NCI-H146 treated with DMSO at 0.1 percent for 48 hours (cell line): ENCODE measurements around the gene CCDC57.
"Not testable (repeated sequence)": the region's sequence is repeated elsewhere in the genome, so short reads cannot be mapped to it uniquely, and the experiment has no call there.

Experiments
- DNase-seq: peaks from one replicate; lab custom pipeline; 2025; ENCODE audit not compliant: unreplicated experiment; lab: John Stamatoyannopoulos, UW

Gene CCDC57

DNA sequence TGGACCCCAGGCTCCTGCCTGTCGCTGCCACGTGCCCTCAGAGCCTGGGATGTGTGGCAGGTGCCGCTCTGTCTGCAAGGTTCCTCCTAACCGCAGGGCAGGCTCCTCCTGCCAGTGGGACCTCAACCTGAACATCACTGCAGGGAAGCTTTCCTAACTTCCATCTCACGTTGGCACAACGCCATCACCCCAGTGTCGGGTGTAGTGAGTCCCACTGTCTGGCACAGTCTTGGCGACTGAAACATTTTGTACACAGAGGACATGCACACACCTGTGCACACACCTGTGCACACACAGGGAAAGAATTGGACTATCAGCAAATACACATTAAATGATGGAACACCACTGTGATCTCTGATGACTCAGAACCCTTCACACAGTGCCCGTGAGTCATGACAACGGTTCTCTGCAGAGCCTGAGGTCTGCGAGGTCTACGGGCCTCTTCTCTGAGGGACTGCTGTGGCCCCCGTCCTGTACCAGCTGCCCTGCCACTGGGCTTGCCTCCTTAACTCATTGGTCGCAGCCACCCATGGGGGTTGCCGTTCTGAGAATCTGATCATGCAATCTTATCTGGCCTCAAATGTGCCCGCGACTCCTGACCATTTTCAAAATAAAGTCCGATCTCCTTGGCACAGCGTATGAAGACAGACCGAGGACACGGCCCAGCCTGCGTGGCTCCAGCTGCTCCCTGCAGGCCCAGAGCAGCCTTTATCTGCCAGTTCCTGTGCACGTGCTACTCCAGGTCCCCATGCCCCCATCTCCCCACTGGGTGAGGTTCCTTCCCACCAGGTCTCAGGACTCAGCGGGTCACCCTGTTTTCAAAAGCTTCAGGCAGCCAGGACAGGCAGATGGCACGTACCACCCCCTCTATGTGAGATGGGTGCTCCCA, 7.6 kb downstream of the CCDC57 start:
- DNase-seq, result peak; percentile 79

DNA sequence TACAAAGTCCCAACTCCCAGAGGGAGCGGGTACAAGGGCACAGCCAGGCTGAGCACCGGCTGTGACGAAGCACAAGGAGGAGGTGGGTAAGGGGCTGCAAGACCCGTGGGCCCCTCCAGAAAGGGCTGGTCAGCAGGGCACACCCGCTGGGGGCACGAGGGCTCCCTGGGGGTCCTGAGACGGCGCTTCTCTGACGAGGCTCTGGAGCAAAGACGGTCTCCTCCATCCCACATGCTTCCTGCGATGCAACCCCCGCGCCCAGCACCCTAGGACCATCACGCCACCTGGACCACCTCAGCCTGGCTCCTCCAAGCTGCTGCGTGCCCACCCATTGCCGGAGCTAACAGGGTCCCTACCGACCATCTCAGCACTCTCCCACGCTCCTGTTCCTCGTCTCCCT, 8.7 kb downstream of the CCDC57 start:
- DNase-seq, result no peak

GRCh38 chr17:82202981-82203380, 9.7 kb downstream of the CCDC57 start:
- no peak for DNase-seq

GRCh38 chr17:82201498-82201910, 11.1 kb downstream of the CCDC57 start:
- DNase-seq, result no peak

GRCh38 chr17:82200743-82201497, 11.7 kb downstream of the CCDC57 start:
- no peak for DNase-seq

GRCh38 chr17:82200135-82200534, 12.5 kb downstream of the CCDC57 start:
- DNase-seq, result no peak

GRCh38 chr17:82199496-82199895, 13.1 kb downstream of the CCDC57 start:
- no peak for DNase-seq

DNA sequence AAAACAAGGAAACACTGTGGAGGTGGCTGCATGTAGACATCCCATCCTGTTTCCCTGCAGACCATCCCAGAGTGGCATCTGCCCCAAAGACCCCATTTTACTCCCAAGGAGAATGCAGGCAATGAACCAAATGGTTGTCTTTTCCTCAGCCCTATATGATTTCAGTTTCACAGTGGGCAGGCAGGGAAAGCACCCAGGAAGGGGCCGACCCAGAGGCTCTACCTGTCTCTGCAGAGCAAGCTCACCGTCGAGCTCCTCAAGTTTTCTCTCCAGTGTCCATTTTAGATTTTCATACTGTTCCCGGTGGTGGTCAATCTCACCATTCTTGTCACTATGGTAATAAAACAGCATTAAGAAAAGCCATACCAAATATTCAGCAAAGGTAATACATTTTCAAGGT, 14.6 kb downstream of the CCDC57 start:
- no peak for DNase-seq

- DNase-seq, result no peak
These were observed 16.7 kb downstream of the CCDC57 start for GRCh38 chr17:82195675-82196672.

DNA sequence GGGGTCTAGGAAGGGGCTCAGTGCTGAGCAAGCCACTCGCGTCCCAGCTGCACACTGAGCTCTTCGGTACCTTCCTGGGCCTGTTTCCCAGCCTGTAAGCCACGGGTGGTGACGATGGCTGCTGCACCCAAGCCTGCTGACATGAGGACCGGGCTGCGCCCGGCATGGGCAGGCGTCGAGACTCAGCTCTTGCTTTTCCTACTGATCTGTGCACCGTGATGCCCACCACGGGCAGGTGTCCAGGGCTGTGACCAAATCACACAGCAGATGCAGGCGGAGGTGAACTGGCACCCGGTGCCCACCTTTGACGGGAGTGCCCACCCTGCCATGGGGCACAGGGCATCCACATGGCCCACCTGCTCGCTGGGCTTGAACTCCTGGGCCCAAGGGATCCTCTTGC, 17.9 kb downstream of the CCDC57 start:
- DNase-seq, result no peak

DNA sequence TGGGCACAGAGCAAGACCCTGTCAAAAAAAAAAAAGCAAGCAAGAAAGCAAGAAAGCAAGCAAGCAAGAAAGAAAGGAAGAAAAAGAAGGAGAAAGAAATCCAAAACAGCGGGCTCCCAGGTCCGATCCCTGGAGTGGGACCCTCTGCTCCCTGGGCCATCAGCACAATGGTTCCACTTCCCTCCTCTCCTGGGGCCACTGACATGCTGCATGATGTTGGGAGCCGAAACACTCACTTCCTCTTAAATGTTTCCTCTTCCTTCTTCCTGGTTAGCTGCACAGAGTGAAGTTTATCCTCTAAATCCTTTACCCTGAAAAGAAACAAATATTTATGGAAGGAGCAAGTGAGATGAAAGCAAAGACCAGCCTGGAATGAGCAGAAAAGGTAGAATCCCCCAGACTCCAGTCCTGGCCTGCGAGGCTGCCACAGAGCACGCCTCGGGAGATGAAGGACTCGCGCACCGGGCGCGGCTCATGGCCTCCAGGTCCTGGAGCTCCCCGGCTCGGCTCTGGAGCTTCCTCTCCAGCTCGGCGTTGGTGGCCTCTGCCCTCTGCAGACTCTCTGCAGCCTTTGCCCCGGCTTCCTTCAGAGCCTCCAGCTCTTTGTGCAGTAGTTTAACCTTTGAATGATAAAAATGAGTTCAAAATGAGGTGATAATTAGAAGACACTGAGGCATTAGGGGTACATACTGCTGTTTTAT, 19.0 kb downstream of the CCDC57 start:
- DNase-seq, result no peak

DNA sequence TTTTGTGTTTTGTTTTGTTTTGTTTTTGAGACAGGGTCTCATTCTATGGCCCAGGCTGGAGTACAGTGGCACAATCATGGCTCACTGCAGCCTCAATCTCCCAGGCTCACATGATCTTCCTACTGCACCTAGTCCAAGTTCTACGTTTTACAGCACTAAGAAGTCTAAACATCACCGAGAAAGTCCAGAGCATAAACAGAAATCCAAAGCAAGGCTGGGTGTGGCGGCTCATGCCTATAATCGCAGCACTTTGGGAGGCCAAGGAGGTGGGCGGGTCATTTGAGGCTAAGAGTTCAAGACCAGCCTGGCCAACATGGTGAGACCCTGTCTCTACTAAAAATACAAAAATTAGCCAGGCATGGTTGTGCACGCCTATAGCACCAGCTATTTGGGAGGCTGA, 19.6 kb downstream of the CCDC57 start:
- not testable (repeated sequence) for DNase-seq

GRCh38 chr17:82188001-82188961, 24.4 kb downstream of the CCDC57 start:
- DNase-seq, result peak; percentile 70

DNA sequence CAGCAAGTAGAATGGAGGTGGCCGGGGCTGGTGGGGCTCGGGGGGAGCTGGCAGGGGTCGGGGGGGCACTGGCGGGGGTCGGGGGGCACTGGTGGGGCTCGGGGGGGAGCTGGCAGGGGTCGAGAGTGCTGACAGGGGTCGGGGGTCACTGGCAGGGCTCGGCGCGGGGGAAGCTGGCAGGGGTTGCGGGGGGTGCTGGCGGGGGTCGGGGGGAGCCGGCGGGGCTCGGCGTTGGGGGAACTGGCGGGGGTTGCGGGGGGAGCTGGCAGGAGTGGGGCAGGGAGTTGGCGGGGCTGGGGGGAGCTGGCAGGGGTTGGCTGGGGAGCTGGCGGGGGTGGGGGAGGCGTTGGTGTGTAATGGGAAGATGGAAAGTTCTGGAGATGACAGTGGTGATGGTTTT, 25.1 kb downstream of the CCDC57 start:
- DNase-seq, result no peak

DNA sequence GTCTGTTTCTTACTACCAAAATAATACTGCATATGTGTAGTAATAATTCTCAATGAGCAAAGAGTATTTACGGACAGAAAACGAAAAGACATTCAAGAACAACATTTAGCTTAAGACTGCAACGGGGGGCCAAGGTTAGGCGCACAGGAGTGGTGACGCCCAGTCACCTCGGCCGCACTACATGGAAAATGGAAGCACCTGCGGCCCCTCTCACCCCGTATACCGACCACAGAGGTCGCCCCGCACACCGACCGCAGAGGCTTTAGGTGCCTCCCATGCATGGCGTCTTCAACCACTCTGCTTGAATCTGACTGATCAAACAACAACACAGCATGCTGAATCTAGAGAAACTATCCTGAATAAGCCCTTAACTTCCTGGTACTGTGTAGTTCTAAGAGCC, 26.4 kb downstream of the CCDC57 start:
- no peak for DNase-seq

DNA sequence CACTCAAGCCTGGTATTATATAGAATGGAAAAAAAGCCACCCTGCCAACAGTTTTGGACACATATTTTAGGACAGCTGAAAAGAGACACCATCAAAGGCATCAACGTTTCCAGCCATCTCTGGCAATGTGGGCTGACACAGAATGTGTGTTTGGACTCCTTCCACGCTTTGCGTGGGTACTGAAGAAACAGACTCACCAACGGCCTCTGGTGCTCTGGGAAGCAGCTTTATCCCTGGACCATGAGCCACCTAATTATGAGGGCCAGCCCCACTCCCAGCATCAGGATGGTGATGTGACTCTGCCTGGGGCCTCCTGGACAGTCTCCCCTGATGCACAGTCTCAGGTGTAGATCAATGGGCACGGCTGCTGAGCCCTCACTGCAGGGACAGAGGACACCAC, 27.9 kb downstream of the CCDC57 start:
- no peak for DNase-seq

DNA sequence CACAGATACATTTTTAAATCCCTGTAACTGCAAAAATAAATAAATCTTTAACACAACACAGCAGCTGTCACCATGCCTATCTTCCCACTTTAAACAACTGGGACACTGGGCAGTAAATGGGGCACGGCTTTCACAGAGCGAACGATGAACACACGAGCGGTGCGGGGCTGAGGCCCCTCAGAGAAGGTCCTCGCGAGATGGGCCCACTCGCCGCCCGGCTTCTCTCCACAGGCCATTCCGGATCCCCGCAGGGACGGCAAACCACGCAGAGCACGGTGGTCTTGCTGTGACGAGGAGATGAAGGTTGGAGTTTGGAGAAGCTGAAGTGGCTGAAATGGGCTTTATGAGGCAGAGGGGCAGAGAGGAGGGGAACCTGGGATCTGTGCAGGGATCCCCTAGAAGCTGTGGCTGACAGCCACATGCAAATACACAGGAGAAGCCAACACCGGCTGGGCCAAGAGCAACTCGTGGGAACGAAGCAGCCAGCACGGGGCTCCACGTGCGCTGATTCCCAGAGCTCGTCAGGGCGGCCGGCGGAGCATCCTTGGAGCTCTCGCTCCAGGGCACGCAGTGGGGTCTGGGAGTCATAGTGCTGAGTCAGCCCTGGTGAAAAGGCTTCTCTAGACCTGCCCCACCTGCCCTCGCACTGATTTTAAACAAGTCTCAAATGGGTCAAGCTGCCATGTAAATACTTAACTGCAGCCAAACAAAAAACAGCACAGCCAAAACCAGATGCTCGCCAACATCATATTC, 31.7 kb downstream of the CCDC57 start:
- no peak for DNase-seq

DNA sequence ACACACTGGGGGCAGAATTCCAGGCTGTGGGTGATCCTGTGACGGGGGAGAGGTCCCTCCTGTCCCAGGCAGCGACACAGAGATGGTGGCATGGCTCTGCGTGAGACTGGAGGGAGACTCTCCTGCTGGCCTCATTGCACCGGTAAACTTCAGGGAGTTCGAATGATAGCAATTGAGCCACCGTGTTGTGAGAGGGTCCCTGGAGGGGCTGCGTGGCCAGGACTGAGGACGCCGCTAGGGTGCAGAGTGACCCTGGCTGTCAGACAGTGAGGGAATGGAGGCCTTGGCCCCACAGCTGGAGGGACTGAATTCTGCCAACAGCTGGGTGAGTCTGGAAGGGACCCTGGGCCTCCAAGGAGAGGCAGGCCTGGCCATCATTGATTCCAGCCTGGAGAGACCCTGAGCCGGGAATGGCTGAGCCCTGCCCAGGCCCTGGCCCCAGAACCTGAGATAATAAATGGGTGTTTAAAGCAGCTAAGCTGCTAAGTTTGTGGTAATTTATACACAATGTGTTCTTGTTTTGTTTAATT, 32.6 kb downstream of the CCDC57 start:
- no peak for DNase-seq
